HEK293T (cell line): ENCODE measurements around the gene RSL1D1.

Experiments
- ARNT ChIP-seq: fragments of 450-650 bp; IDR thresholded peaks from 2 replicates; pipeline ENCODE4 v1.6.1; 2017; ENCODE audit warnings: mild to moderate bottlenecking
- BHLHE40 ChIP-seq: fragments of 450-650 bp; IDR thresholded peaks from 2 replicates; pipeline ENCODE4 v1.6.1; 2016; ENCODE audit warnings: mild to moderate bottlenecking, moderate library complexity, borderline replicate concordance
- ELF4 ChIP-seq: fragments of 450-650 bp; IDR thresholded peaks from 2 replicates; pipeline ENCODE4 v1.6.1; 2017; ENCODE audit warnings: antibody characterized with exemption
- FOXK2 ChIP-seq: fragments of 450-650 bp; IDR thresholded peaks from 2 replicates; pipeline ENCODE4 v1.6.1; 2016; ENCODE audit warnings: mild to moderate bottlenecking
- FOXM1 ChIP-seq: fragments of 450-650 bp; IDR thresholded peaks from 2 replicates; pipeline ENCODE4 v1.6.1; 2017; ENCODE audit warnings: mild to moderate bottlenecking, borderline replicate concordance
- HDGF ChIP-seq: fragments of 450-650 bp; IDR thresholded peaks from 2 replicates; pipeline ENCODE4 v1.6.1; 2017; ENCODE audit warnings: antibody characterized with exemption, borderline replicate concordance
- NFRKB ChIP-seq: fragments of 450-650 bp; IDR thresholded peaks from 2 replicates; pipeline ENCODE4 v1.6.1; 2016; ENCODE audit warnings: mild to moderate bottlenecking, moderate library complexity
- SP1 ChIP-seq: fragments of 450-650 bp; IDR thresholded peaks from 2 replicates; pipeline ENCODE4 v1.6.1; 2017
- SUZ12 ChIP-seq: fragments of 450-650 bp; IDR thresholded peaks from 2 replicates; pipeline ENCODE4 v1.6.1; 2016; ENCODE audit warnings: mild to moderate bottlenecking

GRCh38 chr16:11868412-11868980 is 17.2 kb upstream of the RSL1D1 start:
- TF ChIP-seq SUZ12 (no peak), SP1 (no peak), HDGF (no peak), FOXK2 (no peak), ARNT (no peak), ELF4 (no peak), BHLHE40 (no peak), FOXM1 (no peak), NFRKB (no peak)
